Measurements from ENCODE around the gene NNT. TPM values are rescaled to one million over a fixed set of nuclear protein-coding genes. Genes with fewer than 3 reads are reported as not detected.

NNT gene
- total RNA-seq, 1 experiment from 2014 or later, result 71.6 TPM

GRCh38 chr5:43750809-43751208 lies 147.8 kb downstream of the NNT start:
- ChIA-PET POLR2A (ENCODE audit: low non-redundant PET) (no interaction called here), CTCF (no interaction called here)
- intact Hi-C loops (cut with micrococcal nuclease; ENCODE audit: unreplicated experiment), result no loop called here
- DNase-seq (ENCODE audit: low spot score), result no peak
- H3K27ac ChIP-seq (ENCODE audit: low read depth, low read length, poor library complexity, severe bottlenecking), result no peak overlapping the region
- no peaks in the 10 kb centered on the region for H3K4me1 ChIP-seq (ENCODE audit: insufficient read depth, low read length, poor library complexity, severe bottlenecking)
- H3K4me3 ChIP-seq (ENCODE audit: low read depth, low read length, poor library complexity, severe bottlenecking), result no peak overlapping the region
- BruUV-seq (replicated peaks), result no TSS peak
- no peaks in the 10 kb centered on the region for H3K36me3 ChIP-seq (ENCODE audit: insufficient read depth, low read length, poor library complexity, severe bottlenecking)
- no peaks in the 10 kb centered on the region for H3K27me3 ChIP-seq (replicated peaks; ENCODE audit: insufficient read depth, low read depth, low read length, poor library complexity)
- H3K9me3 ChIP-seq (ENCODE audit: low read depth, low read length, poor library complexity, severe bottlenecking), result no peaks in the 10 kb centered on the region
- TF ChIP-seq CTCF (conservative IDR thresholded peaks at IDR 0.05; ENCODE audit: low read depth, low read length) (no peak), EZH2 (IDR thresholded peaks at IDR 0.05; ENCODE audit: borderline replicate concordance, low read depth, low read length, poor library complexity, severe bottlenecking) (no peak)

- intact Hi-C loops (cut with micrococcal nuclease; ENCODE audit: unreplicated experiment), result no loop called here
- no peak overlapping the region for H3K4me3 ChIP-seq (ENCODE audit: low read depth, low read length, poor library complexity, severe bottlenecking)
- H3K9me3 ChIP-seq (ENCODE audit: low read depth, low read length, poor library complexity, severe bottlenecking), result peaks cover 6% of the 10 kb centered on the region
- CTCF ChIA-PET, result no interaction called here
- H3K36me3 ChIP-seq (ENCODE audit: insufficient read depth, low read length, poor library complexity, severe bottlenecking), result no peaks in the 10 kb centered on the region
- H3K27me3 ChIP-seq (replicated peaks; ENCODE audit: insufficient read depth, low read depth, low read length, poor library complexity), result no peaks in the 10 kb centered on the region
- no peaks in the 10 kb centered on the region for H3K4me1 ChIP-seq (ENCODE audit: insufficient read depth, low read length, poor library complexity, severe bottlenecking)
- DNase-seq (ENCODE audit: low spot score), result no peak
- BruUV-seq (replicated peaks), result no TSS peak
- H3K27ac ChIP-seq (ENCODE audit: low read depth, low read length, poor library complexity, severe bottlenecking), result no peak overlapping the region
- POLR2A ChIA-PET (ENCODE audit: low non-redundant PET), result no interaction called here
- no peak for TF ChIP-seq CTCF (conservative IDR thresholded peaks at IDR 0.05; ENCODE audit: low read depth, low read length)
- no peak for TF ChIP-seq EZH2 (IDR thresholded peaks at IDR 0.05; ENCODE audit: borderline replicate concordance, low read depth, low read length, poor library complexity, severe bottlenecking)
These were observed 150.1 kb downstream of the NNT start for GRCh38 chr5:43753069-43753468.

Other genes with a start within 250 kb of the NNT start
- 0.32 and 0.57 TPM in 2 replicates for gene CCL28, start 190.8 kb upstream of the NNT start, total RNA-seq (2021)
- gene TMEM267, start 119.3 kb upstream of the NNT start, total RNA-seq (2021), result 9.7 and 9.8 TPM in 2 replicates
- gene C5orf34, start 88.0 kb upstream of the NNT start, total RNA-seq (2021), result 15.0 and 17.0 TPM in 2 replicates
- 113 and 118 TPM in 2 replicates for gene PAIP1, start 46.1 kb upstream of the NNT start, total RNA-seq (2021)

Data from A673 (cell line).